AG04450 (cell line): ENCODE results near the gene FTSJ1. TPM values are rescaled to one million over a fixed set of nuclear protein-coding genes. Genes with fewer than 3 reads are reported as not detected.

Source experiments
- CTCF ChIA-PET: fragments of 300-600, 350-600 bp; formaldehyde crosslinking; extraction: SDS; loops from one replicate; lab custom pipeline; 2022; ENCODE audit warnings: antibody characterized with exemption, inconsistent platforms; lab: Charles Lee
- POLR2A ChIA-PET: fragments of 350-600 bp; formaldehyde crosslinking; extraction: SDS; loops from one replicate; lab custom pipeline; 2021; ENCODE audit warnings: antibody characterized with exemption, inconsistent platforms; lab: Yijun Ruan, JAX
- DNase-seq: peaks from one replicate; pipeline ENCODE4 v3.0.0-alpha.2; 2011; ENCODE audit warnings: low read depth, low spot score
- H3K27ac ChIP-seq: one replicate; pipeline ENCODE4 v1.5.1; 2012; ENCODE audit warnings: low read depth, low read length, control low read depth
- H3K27me3 ChIP-seq: one replicate; pipeline ENCODE4 v1.6.0; 2012; ENCODE audit warnings: low read length; ENCODE audit not compliant: control insufficient read depth, insufficient read depth
- H3K4me3 ChIP-seq: 2 replicates; pipeline ENCODE4 v1.5.1; 2011; ENCODE audit warnings: mild to moderate bottlenecking, low read depth, low read length, control low read depth
- H3K9me3 ChIP-seq: 2 replicates; pipeline ENCODE4 v1.5.1; 2012; ENCODE audit warnings: low read length; ENCODE audit not compliant: control insufficient read depth, insufficient read depth
- polyA plus RNA-seq: library from polyadenylated mRNA; depleted of rRNA; stranded (reverse); fragments of >200 nt; gene quantifications from 2 replicates; pipeline ENCODE4 v1.2.3, GENCODE V29; 2011
- TF ChIP-seq, protein P1 (sequence below): IDR thresholded peaks from 2 replicates; pipeline ENCODE4 v1.5.1; 2011; ENCODE audit warnings: low read depth, low read length, control low read depth, inconsistent platforms

FTSJ1 gene
- polyA plus RNA-seq, 1 experiment, result 19.7 TPM

DNA sequence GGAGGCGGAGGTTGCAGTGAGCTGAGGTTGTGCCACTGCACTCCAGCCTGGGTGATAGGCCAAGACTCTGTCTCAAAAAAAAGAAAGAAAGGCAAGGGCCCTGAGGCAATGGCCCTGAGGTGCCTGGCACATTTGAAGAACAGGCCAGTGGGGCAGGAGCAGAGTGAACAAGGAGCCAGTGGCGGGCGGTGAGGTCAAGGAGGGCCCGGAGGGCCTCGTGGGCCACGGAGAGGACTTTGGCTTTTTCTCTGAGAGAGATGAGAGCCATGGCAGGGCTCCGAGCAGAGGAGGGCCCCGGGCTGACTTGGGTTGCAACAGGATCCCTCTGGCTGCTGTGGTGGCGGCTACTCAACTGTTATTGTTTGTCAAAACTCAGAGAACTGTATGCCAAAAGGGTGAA is 13.3 kb downstream of the FTSJ1 start:
- TF ChIP-seq, protein P1, sequence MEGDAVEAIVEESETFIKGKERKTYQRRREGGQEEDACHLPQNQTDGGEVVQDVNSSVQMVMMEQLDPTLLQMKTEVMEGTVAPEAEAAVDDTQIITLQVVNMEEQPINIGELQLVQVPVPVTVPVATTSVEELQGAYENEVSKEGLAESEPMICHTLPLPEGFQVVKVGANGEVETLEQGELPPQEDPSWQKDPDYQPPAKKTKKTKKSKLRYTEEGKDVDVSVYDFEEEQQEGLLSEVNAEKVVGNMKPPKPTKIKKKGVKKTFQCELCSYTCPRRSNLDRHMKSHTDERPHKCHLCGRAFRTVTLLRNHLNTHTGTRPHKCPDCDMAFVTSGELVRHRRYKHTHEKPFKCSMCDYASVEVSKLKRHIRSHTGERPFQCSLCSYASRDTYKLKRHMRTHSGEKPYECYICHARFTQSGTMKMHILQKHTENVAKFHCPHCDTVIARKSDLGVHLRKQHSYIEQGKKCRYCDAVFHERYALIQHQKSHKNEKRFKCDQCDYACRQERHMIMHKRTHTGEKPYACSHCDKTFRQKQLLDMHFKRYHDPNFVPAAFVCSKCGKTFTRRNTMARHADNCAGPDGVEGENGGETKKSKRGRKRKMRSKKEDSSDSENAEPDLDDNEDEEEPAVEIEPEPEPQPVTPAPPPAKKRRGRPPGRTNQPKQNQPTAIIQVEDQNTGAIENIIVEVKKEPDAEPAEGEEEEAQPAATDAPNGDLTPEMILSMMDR, result no peak
- no peak for DNase-seq
- CTCF ChIA-PET, result interaction anchor here (1.0 kb wide), 1 partner anchor 406 kb away, joined by 3 read pairs; no protein-coding TSS in a partner anchor
- H3K27ac ChIP-seq, result no peak overlapping the region
- H3K9me3 ChIP-seq, result no peaks in the 10 kb centered on the region
- POLR2A ChIA-PET, result no interaction called here
- H3K27me3 ChIP-seq, result no peaks in the 10 kb centered on the region
- no peak overlapping the region for H3K4me3 ChIP-seq

DNA sequence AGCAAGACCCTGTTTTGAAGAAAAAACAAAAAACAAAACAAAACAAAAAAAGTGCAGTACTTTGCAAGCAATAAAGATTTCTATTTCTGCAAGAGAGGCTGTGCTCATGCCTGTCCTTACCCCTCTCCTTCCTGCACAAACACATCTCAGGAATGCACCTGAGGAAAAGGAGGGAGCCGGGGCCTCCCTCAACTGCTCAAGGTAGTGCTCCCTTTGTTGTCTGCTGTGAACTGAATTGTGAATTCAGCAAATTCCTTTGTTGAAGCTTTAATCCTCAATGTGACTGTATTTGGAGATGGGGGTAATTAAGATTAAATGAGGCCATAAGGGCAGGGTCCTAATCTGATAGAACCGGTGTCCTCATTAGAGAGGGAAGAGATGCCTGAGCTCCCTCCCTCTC is 13.9 kb downstream of the FTSJ1 start:
- ChIA-PET POLR2A (no interaction called here), CTCF (interaction anchor here (1.0 kb wide), 1 partner anchor 407 kb away, joined by 3 read pairs; no protein-coding TSS in a partner anchor)
- Histone ChIP-seq H3K9me3 (no peaks in the 10 kb centered on the region), H3K4me3 (no peak overlapping the region), H3K27ac (no peak overlapping the region), H3K27me3 (no peaks in the 10 kb centered on the region)
- no peak for DNase-seq
- TF ChIP-seq, protein P1, result no peak

DNA sequence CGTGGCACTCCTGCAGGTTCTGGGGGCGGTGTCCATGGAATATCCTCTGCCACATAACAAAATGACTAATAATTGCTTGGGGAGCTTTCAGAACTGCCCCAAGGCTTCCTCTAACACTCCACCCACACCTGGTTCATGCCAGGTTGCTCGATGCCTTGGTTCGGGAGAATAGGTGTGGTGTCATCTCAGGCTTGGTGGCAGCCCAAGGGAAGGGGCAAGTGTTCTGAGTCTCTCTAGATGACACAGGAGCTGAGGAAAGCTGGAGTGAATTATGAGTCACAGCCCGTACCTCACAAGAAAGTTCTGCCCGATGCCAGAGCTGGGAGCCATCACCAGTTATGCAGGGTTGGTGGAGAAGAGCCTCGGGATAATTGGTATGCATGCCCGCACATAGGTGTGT is 14.7 kb downstream of the FTSJ1 start:
- H3K27me3 ChIP-seq, result no peaks in the 10 kb centered on the region
- CTCF ChIA-PET, result no interaction called here

DNA sequence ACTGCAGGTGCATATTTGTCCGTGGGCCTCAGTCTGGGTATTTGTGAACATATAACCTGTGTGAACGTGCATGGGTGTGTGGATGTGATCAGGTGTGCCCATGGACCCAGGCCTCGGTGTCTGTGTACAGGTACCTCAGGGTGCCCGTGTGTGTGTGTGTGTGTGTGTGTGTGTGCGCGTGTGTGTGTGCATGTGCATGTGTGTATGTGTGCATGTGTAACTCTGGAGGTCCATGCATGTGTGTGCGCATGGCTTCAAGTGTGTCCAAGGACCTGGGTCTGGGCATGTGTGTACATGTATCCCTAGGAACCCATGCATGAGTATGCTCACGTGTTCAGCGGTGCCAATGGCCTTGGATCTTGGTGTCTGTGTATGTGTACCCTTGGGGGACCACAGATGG is 15.8 kb downstream of the FTSJ1 start:
- H3K4me3 ChIP-seq, result no peak overlapping the region
- no peaks in the 10 kb centered on the region for H3K9me3 ChIP-seq
- CTCF ChIA-PET, result interaction anchor here (1.2 kb wide), 1 partner anchor 408 kb away, joined by 5 read pairs; no protein-coding TSS in a partner anchor
- H3K27me3 ChIP-seq, result no peaks in the 10 kb centered on the region
- TF ChIP-seq, protein P1, result no peak
- DNase-seq, result no peak
- POLR2A ChIA-PET, result no interaction called here
- H3K27ac ChIP-seq, result no peak overlapping the region

More for the DNA sequence above, 14.7 kb downstream of the FTSJ1 start:
- Histone ChIP-seq H3K4me3 (no peak overlapping the region), H3K9me3 (no peaks in the 10 kb centered on the region), H3K27ac (no peak overlapping the region)
- TF ChIP-seq, protein P1, result no peak
- no peak for DNase-seq
- POLR2A ChIA-PET, result no interaction called here

DNA sequence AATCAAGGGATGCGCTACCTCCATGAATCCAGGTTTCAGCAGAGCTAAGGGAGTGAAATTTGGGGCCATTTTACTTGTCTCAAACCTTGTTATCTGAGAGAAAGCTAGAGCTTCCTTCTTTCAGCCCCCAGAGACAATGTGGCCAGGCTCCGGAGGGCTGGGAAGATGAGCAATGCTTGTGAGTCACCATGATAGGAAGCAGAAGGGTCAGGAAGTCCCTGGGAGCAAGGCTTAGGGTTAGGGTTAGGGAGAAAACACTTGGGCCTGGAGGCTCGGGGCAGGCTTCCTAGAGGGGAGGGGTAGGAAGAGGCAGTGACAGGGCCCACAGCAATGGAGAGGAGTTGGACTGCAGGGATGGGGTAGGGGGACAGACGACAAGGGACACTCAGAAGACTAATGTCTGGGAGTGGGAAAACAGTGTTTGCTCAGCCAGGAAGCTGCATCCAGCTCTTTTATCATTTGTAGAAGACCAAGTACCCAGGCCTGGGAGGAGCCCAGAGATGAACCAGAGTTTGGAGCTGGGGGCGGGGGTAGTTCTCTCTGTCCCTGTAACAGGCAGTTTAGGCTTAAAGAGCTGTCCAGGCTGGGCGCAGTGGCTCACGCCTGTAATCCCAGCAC is 16.4 kb downstream of the FTSJ1 start:
- H3K4me3 ChIP-seq, result no peak overlapping the region
- no peaks in the 10 kb centered on the region for H3K9me3 ChIP-seq
- TF ChIP-seq, protein P1, result no peak
- CTCF ChIA-PET, result interaction anchor here (0.7 to 1.2 kb wide), 2 partner anchors 17 to 409 kb away, joined by 3 to 5 read pairs; no protein-coding TSS in a partner anchor
- H3K27ac ChIP-seq, result peak overlapping the region; percentile 21
- POLR2A ChIA-PET, result no interaction called here
- H3K27me3 ChIP-seq, result no peaks in the 10 kb centered on the region
- no peak for DNase-seq
